GM12801 (cell line): Measurements from ENCODE around the gene DNAJC17.

ENCODE experiments used
- TF ChIP-seq, protein P1 (sequence below): IDR thresholded peaks from one replicate; pipeline ENCODE4 v1.5.1; 2011; ENCODE audit warnings: control low read depth; ENCODE audit not compliant: insufficient read length; ENCODE audit errors: extremely low read depth

DNAJC17 gene, protein sequence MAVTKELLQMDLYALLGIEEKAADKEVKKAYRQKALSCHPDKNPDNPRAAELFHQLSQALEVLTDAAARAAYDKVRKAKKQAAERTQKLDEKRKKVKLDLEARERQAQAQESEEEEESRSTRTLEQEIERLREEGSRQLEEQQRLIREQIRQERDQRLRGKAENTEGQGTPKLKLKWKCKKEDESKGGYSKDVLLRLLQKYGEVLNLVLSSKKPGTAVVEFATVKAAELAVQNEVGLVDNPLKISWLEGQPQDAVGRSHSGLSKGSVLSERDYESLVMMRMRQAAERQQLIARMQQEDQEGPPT

DNA sequence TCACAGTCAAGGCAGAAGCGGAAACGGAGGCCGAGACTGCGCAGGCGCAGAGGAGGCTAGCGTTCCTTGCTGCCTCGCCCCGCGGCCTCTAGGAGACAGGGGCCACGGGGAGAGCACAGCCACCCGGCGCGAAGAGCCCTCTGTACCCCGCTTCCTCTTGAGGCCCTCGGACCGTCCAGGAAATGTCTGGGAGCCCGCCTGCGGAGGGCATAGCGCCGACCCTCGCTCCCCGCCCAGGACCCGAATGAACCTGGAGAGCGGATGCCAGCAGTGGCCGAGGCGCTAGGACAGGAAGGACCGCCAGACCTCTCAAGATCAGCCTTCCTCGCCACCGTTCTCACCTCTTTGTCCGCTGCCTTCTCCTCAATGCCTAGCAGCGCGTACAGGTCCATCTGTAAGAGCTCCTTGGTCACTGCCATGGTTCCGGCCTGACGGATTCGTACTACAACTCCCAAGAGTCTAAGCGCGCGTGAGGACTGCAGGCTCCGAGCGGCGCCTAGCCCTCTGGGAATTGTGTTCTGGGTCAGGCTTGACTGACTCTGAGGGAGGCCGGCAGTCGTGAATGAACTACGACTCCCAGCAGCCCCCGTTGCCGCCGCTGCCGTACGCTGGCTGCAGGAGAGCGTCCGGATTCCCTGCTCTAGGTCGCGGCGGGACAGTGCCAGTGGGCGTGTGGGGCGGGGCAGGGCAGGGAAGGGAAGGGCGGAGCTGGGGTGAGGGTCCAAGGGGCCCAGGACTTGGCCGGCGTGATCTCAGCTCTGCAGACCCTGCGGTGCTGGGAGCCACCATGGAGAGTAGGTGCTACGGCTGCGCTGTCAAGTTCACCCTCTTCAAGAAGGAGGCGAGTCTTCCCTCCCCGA is at the start of gene DNAJC17, which contains the start of gene ZFYVE19:
Gene DNAJC17 (minus strand): TSS at position 446 of the 860 bp plus-strand sequence. CDS start 27 bp downstream, at position 419.
Gene ZFYVE19 (plus strand): TSS at position 62 of the 860 bp plus-strand sequence. CDS start 501 bp downstream, at position 563.
- TF ChIP-seq, protein P1, sequence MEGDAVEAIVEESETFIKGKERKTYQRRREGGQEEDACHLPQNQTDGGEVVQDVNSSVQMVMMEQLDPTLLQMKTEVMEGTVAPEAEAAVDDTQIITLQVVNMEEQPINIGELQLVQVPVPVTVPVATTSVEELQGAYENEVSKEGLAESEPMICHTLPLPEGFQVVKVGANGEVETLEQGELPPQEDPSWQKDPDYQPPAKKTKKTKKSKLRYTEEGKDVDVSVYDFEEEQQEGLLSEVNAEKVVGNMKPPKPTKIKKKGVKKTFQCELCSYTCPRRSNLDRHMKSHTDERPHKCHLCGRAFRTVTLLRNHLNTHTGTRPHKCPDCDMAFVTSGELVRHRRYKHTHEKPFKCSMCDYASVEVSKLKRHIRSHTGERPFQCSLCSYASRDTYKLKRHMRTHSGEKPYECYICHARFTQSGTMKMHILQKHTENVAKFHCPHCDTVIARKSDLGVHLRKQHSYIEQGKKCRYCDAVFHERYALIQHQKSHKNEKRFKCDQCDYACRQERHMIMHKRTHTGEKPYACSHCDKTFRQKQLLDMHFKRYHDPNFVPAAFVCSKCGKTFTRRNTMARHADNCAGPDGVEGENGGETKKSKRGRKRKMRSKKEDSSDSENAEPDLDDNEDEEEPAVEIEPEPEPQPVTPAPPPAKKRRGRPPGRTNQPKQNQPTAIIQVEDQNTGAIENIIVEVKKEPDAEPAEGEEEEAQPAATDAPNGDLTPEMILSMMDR: no peak

DNA sequence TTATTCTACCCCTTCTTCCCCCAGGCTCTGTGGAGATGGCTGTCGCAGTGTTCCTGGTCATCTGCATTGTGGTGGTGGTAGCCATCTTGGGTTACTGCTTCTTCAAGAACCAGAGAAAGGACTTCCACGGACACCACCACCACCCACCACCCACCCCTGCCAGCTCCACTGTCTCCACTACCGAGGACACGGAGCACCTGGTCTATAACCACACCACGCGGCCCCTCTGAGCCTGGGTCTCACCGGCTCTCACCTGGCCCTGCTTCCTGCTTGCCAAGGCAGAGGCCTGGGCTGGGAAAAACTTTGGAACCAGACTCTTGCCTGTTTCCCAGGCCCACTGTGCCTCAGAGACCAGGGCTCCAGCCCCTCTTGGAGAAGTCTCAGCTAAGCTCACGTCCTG is 49.5 kb upstream of the DNAJC17 start:
- TF ChIP-seq, protein P1: no peak

DNA sequence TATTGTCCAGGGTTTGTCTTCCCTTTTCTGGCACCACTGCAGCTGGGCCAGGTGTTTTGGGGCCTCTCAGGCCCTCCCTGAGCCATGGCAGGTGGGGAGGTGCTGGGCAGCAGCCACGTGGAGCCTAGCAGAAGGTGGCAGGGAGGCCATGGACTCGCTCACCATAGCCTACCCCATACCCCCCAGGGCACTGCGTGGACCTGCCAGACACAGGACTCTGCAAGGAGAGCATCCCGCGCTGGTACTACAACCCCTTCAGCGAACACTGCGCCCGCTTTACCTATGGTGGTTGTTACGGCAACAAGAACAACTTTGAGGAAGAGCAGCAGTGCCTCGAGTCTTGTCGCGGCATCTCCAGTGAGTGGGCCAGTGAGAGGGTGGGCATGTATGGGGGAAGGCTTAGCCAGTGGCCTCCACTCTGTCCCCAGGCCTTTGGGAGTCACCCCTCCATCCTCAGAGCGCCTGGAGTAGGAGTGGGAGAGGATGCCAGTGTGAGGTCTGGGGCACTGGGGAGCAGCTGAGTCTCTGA is 48.5 kb upstream of the DNAJC17 start:
- TF ChIP-seq, protein P1: no peak

DNA sequence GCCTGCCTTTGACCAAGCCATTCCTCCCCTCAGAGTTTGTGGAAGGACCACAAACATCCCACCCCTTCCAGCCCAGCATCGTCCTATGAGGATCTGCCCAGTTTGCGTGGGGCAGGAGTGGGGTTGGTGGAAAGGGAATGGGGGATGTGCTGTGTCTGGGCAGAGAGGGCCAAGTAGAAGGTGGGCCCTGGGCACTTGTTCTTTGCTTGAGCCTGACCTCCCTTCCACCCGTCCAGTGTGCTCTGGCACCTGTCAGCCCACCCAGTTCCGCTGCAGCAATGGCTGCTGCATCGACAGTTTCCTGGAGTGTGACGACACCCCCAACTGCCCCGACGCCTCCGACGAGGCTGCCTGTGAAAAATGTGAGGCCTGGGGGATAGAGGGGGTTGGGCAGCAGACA is 46.9 kb upstream of the DNAJC17 start:
- TF ChIP-seq, protein P1: no peak

DNA sequence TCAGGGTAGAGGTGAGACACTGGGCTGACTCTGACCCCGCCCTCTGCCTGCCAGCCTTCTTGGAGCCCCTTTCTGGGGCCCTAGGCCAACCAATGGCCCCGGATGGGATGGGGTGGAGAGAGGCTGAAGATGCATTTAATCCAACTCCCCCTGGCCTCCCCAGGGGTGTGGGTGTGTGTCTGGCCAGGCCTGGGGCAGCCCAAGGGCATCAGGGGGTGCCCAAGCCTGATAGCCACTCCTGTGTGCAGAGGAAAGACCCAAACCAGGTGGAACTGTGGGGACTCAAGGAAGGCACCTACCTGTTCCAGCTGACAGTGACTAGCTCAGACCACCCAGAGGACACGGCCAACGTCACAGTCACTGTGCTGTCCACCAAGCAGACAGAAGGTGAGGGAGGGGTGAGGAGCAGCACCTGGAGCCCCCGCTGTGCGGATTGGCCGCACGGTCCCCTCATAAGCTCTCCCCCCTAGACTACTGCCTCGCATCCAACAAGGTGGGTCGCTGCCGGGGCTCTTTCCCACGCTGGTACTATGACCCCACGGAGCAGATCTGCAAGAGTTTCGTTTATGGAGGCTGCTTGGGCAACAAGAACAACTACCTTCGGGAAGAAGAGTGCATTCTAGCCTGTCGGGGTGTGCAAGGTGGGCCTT is 46.1 kb upstream of the DNAJC17 start:
- TF ChIP-seq, protein P1: no peak

DNA sequence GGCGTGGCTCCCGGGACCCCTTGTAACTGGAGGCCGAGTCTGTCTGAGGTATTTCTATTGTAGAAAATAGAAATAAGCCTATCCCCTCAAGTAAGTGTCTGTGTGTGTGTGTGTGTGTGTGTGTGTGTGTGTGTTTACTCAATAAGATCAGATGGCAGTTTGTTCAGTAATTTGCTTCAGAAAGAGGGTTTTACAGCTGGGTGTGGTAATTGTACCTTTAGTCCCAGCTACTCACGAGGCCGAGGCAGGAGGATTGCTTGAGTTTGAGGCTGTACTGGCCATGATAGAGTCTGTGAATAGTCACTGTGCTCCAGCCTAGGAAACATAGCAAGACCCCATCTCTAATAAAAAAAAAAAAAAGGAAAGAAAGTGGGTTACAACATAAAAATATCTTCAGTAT is 45.3 kb upstream of the DNAJC17 start:
- TF ChIP-seq, protein P1: no peak
